ENCODE measurements around the gene MAGEB1.

MAGEB1 gene, protein sequence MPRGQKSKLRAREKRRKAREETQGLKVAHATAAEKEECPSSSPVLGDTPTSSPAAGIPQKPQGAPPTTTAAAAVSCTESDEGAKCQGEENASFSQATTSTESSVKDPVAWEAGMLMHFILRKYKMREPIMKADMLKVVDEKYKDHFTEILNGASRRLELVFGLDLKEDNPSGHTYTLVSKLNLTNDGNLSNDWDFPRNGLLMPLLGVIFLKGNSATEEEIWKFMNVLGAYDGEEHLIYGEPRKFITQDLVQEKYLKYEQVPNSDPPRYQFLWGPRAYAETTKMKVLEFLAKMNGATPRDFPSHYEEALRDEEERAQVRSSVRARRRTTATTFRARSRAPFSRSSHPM

GRCh38 chrX:30246769-30247489, at the start of gene MAGEB1:
TSS of gene MAGEB1 (plus strand) at chrX:30247146. CDS start at chrX:30250494, 3,348 bp downstream.
- in situ Hi-C loops (cut with MboI; ENCODE audit: low sequenced_read_pairs) = no loop called here

DNA sequence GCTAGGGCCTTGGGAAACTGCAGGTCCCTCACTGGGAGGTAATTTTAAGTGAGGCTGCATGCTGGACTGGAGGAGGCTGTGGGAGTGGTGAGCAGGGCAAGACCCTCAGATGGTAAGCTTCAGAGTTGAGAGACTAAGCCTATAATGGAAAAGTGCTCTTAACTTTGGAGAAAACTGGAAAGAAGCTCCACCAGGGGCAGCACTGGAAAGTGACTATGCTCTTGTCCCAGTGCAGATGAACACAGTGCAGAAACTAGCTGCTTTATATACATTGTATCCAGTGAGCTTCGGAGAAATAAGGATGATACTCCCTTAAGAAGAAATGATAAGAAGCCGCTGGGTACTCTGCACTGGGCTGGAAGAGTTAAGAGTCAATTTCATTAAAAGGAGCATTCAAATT, 34.8 kb upstream of the MAGEB1 start:
- in situ Hi-C loops (cut with MboI; ENCODE audit: low sequenced_read_pairs) = no loop called here

DNA sequence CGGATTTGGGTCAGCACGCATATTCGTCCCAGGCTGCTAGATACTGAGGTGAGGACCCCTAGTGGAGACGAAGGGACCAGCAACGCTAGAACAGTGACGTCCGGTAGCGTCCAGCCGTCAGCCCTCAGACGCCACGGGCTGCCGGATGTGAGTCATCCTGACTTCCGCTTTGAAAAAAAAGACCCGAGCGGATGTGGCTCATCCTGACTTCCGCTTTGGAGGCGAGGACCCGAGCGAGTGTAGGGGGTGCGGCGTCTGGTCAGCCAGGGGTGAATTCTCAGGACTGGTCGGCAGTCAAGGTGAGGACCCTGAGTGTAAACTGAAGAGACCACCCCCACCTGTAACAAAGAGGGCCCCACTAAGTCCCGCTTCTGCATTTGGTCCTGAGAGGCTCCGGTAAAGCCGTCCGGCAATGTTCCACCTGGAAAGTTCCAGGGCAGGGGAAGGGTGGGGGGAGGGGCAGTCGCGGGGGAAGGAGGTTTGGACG, 31.5 kb upstream of the MAGEB1 start, which contains the start of gene MAGEB2:
Gene MAGEB2, plus strand, starts transcription at position 207 of the 487 bp plus-strand sequence. CDS start 3,018 bp downstream, outside the sequence.
- in situ Hi-C loops (cut with MboI; ENCODE audit: low sequenced_read_pairs) = no loop called here

- in situ Hi-C loops (cut with MboI; ENCODE audit: low sequenced_read_pairs) = no loop called here
Measured at GRCh38 chrX:30217465-30217864, 29.5 kb upstream of the MAGEB1 start.

GRCh38 chrX:30219372-30219771, 27.6 kb upstream of the MAGEB1 start:
- in situ Hi-C loops (cut with MboI; ENCODE audit: low sequenced_read_pairs) = no loop called here

- in situ Hi-C loops (cut with MboI; ENCODE audit: low sequenced_read_pairs) = no loop called here
Measured at GRCh38 chrX:30220661-30221060, 26.3 kb upstream of the MAGEB1 start.

GRCh38 chrX:30224536-30224935, 22.4 kb upstream of the MAGEB1 start:
- in situ Hi-C loops (cut with MboI; ENCODE audit: low sequenced_read_pairs) = no loop called here

- in situ Hi-C loops (cut with MboI; ENCODE audit: low sequenced_read_pairs) = no loop called here
Measured at GRCh38 chrX:30228526-30228925, 18.4 kb upstream of the MAGEB1 start.

- in situ Hi-C loops (cut with MboI; ENCODE audit: low sequenced_read_pairs) = no loop called here
Measured at GRCh38 chrX:30230395-30230794, 16.6 kb upstream of the MAGEB1 start, which contains the start of gene MAGEB3. TSS of gene MAGEB3 (plus strand) at chrX:30230657. CDS start at chrX:30235925, 5,268 bp downstream.

GRCh38 chrX:30241724-30242415, 5.1 kb upstream of the MAGEB1 start, which contains the start of gene MAGEB4:
TSS of gene MAGEB4 (plus strand) at chrX:30242000. CDS start at chrX:30242136, 136 bp downstream.
- in situ Hi-C loops (cut with MboI; ENCODE audit: low sequenced_read_pairs) = no loop called here

DNA sequence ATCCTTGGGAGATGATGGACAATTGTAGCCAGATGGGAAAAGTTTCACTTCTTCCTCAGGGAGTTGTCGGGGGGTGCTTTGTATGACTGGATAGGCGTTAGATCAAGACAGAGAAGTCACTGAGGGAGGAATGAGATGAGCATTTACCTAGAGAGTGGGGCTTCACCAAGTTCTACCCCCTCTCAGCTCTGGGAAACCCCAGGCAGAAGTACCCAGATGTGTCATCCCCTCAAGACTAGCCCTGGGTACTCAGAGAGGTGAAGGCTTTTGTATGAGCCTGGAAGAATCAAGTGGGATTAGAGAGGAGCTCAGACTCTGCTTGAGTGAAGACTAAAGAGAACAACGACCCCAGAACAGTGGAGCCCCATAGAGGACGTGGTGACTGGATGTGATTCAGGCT, 1.9 kb downstream of the MAGEB1 start:
- in situ Hi-C loops (cut with MboI; ENCODE audit: low sequenced_read_pairs) = no loop called here

DNA sequence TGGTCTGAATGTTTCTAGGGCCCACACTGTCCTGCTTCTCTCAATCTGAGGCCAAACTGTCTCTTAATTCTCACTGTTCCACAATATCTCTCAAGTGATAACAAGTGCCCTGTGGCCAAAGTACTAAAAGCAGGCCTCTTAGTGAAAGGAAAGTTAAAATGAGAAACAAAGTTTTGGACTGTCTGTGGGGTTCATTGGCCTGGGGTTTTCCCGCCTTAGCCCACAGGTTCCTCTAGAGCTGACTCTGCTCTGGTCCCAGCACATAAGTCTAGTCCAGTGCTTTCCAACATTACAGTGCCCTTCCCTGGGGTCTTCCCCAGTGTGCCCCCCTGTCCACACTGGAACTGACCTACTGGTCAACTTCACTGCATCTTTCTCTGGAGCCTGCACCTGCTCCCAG, 6.3 kb downstream of the MAGEB1 start:
- in situ Hi-C loops (cut with MboI; ENCODE audit: low sequenced_read_pairs) = no loop called here

DNA sequence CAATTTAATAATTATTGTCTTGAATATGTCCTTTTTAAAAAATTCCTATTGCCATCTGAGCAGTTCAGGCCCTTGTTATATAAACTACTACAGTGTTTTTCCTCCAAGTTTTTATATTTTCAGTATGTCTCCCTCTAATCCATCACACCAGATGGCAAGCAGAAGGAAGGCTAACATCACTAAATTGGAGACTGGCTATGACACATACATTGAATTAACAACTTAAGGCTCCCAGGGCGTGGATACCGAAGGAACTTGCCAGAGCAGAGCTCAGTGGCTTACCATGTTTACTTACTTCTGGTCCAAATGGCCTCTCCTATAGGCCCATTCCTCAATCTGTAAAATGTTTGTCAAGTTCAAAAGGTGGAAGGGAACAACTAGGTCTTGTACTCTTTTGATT, 13.0 kb downstream of the MAGEB1 start:
- in situ Hi-C loops (cut with MboI; ENCODE audit: low sequenced_read_pairs) = no loop called here

GRCh38 chrX:30261012-30261411, 14.1 kb downstream of the MAGEB1 start:
- in situ Hi-C loops (cut with MboI; ENCODE audit: low sequenced_read_pairs) = no loop called here

DNA sequence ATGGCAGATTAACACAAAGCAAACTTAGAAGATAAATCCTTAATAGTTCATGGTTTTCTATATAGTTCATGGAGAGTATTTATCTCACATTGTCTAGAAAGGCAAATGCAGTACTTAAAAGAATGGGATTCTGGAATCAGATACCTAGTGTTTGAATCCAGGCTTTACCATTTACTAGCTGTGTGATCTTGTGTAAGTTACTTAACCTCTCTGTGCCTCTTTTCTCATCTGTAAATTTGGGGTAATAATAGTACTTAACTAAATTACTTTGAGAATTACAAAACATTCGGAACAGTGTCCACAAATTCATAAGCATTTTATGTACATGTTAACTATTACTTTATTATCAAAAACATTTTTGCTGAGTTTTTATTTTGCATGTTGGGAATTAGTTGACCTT, 15.8 kb downstream of the MAGEB1 start:
- in situ Hi-C loops (cut with MboI; ENCODE audit: low sequenced_read_pairs) = no loop called here

- in situ Hi-C loops (cut with MboI; ENCODE audit: low sequenced_read_pairs) = no loop called here
Measured at GRCh38 chrX:30270639-30271038, 23.7 kb downstream of the MAGEB1 start.

DNA sequence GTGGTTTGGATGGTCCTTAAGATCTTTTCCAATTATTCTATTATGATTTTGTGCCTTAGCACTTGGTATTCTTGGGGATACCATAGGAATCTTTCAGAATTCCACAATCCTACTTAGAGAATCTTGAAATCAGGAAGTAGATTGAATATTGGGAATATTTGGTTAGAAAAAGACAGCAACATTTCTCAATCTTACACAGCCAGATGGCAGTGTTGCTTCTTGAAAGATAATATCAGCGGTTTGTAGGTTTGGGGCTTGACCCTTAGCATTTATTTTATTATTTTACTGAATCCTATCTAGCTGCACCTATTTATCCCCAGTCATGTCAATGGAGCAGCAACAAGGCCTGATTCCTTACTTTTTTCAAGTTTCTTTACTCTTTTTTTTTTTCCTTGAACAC, 28.6 kb downstream of the MAGEB1 start:
- in situ Hi-C loops (cut with MboI; ENCODE audit: low sequenced_read_pairs) = no loop called here

GRCh38 chrX:30278365-30278764, 31.4 kb downstream of the MAGEB1 start:
- in situ Hi-C loops (cut with MboI; ENCODE audit: low sequenced_read_pairs) = no loop called here

DNA sequence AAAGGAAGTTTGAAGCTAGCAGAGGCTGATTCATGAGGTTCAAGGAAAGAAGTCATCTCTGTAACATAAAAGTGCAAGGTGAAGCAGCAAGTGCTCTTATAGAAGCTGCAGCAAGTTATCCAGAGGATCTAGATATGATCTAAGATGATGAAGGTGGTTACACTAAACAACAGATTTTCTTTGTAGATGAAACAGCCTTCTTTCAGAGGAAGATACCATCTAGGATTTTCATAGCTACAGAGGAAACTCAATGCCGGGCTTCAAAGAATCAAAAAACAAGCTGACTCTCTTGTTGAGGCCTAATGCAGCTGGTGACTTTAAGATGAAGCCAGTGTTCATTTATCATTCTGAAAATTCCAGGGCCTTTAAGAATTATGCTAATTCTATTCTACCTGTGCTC, 33.5 kb downstream of the MAGEB1 start:
- in situ Hi-C loops (cut with MboI; ENCODE audit: low sequenced_read_pairs) = no loop called here

- in situ Hi-C loops (cut with MboI; ENCODE audit: low sequenced_read_pairs) = no loop called here
Measured at GRCh38 chrX:30282527-30282926, 35.6 kb downstream of the MAGEB1 start.

All from HL-60/S4 treated with retinoic acid at 250 ng/mL for 4 days and 3 days (cell line).